ENCODE data around the gene ACAD11.

ACAD11 gene

GRCh38 chr3:132509096-132509495, 150.5 kb downstream of the ACAD11 start:
- no peak for DNase-seq (ENCODE audit: low read depth, low spot score)
